HG03045 (cell line): ENCODE results near the gene PPP4R3A.
"Not testable (repeated sequence)": the region's sequence is repeated elsewhere in the genome, so short reads cannot be mapped to it uniquely, and the experiment has no call there.

Source experiments
- ATAC-seq: cut with Tn5 transposase; IDR thresholded peaks from one replicate; pipeline ENCODE4 v1.9.1; 2021; ENCODE audit warnings: mild to moderate bottlenecking, moderate library complexity; ENCODE audit not compliant: unreplicated experiment

PPP4R3A gene

DNA sequence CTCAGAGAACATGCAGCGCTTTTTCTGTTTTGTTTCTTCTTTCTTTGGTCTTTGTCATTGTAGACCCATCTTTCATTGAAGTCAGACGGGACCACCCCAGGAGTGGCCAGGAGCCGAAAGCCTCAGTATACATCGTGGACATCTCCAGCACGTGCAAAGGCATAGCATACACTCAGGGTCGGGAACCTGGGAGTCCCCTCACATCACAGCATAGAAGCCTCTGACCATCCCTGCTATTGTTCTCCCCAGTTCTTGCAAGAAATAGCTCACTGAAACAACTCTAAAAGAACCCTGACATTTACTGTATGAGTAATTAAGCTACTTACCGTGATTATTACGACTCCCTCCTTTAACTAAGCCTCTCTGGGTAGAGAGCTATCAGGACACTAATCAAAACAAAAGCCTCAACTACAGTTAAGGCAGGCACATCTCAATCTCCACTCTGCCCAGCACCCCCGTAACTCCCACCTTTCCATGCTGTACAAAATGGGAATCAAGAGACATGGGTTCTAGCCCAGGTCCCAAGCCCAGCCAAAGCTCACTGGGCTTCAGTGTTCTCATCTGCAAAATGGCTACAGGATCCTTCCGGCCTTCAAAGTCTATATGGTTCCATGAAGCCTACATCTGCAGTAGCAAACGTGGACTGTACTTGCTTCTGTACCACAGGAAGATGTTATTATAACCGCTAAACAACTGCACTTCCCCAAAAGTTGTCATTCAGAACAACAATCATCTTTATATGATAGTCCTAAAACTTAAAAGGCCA, 99.2 kb downstream of the PPP4R3A start:
- ATAC-seq = no peak

DNA sequence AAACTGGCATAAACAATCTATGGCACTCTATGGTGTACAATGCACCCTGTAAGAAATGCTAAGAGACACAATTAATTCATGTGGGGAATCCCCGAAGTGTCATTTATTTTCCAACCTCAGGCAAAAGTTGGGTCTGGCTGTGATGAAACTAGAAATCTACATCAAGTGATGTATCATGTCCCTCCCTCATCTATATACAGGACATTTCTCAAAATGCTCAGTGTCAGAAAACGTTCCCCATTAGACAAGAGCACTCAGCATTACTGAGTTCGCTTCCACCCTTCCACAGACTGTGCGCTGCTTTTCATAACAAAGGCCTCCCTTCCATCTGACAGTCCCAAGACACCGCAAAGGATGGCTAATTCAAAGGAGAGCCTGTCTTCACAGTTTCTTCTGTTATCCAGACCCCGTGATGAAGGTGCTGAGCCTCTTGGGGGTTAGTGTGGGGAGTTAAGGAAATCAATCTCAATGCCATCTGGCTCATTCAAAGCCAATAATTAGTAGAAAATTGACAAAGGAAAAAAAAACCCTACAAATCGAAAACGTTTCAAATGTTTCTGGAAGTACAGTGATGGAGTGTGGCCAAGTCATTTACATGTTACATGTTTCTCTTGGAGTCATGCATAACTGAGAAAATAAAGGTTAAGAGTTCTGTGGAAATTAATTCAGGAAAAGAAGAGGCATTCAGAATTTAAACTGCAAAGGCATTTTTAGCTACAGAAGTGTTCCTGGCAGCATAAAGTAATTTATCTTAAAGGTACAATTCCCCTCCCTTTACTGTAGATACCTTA, 100.0 kb downstream of the PPP4R3A start:
- no peak for ATAC-seq

DNA sequence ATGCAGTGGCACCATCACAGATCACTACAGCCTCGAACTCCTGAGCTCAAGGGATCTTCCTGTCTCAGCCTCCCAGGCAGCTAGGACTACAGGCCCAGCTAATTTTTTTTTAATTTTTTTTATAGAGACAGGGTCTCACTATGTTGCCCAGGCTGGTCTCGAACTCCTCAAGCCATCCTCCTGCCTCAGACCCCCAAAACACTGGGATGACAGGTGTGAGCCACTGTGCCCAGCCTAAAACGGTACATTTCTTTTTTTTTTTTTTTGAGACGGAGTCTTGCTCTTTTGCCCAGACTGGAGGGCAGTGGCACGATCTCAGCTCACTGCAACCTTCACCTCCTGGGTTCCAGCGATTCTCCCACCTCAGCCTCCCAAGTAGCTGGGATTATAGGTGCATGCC, 100.9 kb downstream of the PPP4R3A start:
- not testable (repeated sequence) for ATAC-seq
